Measurements from ENCODE around the gene CHMP2A. TPM values are rescaled to one million over a fixed set of nuclear protein-coding genes. Genes with fewer than 3 reads are reported as not detected.
A peak's percentile ranks its signal among the peaks of the same experiment; 100 is the strongest.

The CHMP2A gene
- polyA plus RNA-seq, 2 of the 4 experiments (the other 2 are of a cell fraction), result 198 to 280 TPM

GRCh38 chr19:58581227-58582141 is 26.6 kb upstream of the CHMP2A start (continued):
- TF ChIP-seq CTCF (IDR thresholded peaks at IDR 0.05) (peak; percentile 85), EP300 (IDR thresholded peaks at IDR 0.05) (no peak), RCOR1 (IDR thresholded peaks at IDR 0.05; ENCODE audit: low read depth, low read length) (no peak), ZNF302 (CRISPR knock-in tag; IDR thresholded peaks at IDR 0.05) (no peak), CBX2 (IDR thresholded peaks at IDR 0.05; ENCODE audit: borderline replicate concordance, low read depth) (no peak), ATOH8 (CRISPR knock-in tag; IDR thresholded peaks at IDR 0.05; ENCODE audit: low read depth) (no peak), HEYL (CRISPR knock-in tag; IDR thresholded peaks at IDR 0.05) (no peak), GATA3 (IDR thresholded peaks at IDR 0.05; ENCODE audit: borderline replicate concordance) (no peak), USF2 (IDR thresholded peaks at IDR 0.05) (no peak), HDAC2 (IDR thresholded peaks at IDR 0.05) (no peak), EHF (CRISPR knock-in tag; IDR thresholded peaks at IDR 0.05) (no peak), POLR2AphosphoS2 (conservative IDR thresholded peaks at IDR 0.05; ENCODE audit: low read length) (no peak), PHF8 (IDR thresholded peaks at IDR 0.05; ENCODE audit: borderline replicate concordance, low read depth) (no peak), CBX8 (IDR thresholded peaks at IDR 0.05) (no peak), E2F6 (IDR thresholded peaks at IDR 0.05; ENCODE audit: borderline replicate concordance, low read depth) (no peak), NFE2L2 (conservative IDR thresholded peaks at IDR 0.05; ENCODE audit: low read length) (no peak), KDM5A (IDR thresholded peaks at IDR 0.05) (no peak), MAFK (IDR thresholded peaks at IDR 0.05; ENCODE audit: partially characterized antibody) (peak; percentile 93), PBX3 (IDR thresholded peaks at IDR 0.05) (no peak), RAD21 (conservative IDR thresholded peaks at IDR 0.05 in 1 of 2, IDR thresholded peaks at IDR 0.05 in 1 of 2) (peak; percentile 60 to 77), HOXA7 (CRISPR knock-in tag; IDR thresholded peaks at IDR 0.05) (no peak), KDM1A (IDR thresholded peaks at IDR 0.05; ENCODE audit: low read depth) (no peak), CHD2 (IDR thresholded peaks at IDR 0.05; ENCODE audit: low read length, partially characterized antibody) (no peak), POLR2A (IDR thresholded peaks at IDR 0.05; ENCODE audit: low read length) (no peak), JUN (IDR thresholded peaks at IDR 0.05) (no peak), FOSL2 (IDR thresholded peaks at IDR 0.05) (no peak), FOSL2 (CRISPR knock-in tag; IDR thresholded peaks at IDR 0.05) (peak; percentile 54; the same call in 1 of the 2 replicates), HOXB5 (CRISPR knock-in tag; IDR thresholded peaks at IDR 0.05) (no peak), ZFP36 (IDR thresholded peaks at IDR 0.05; ENCODE audit: borderline replicate concordance, partially characterized antibody) (no peak), CHD4 (IDR thresholded peaks at IDR 0.05; ENCODE audit: borderline replicate concordance) (no peak)

Measured in A549 (cell line).